Esophagus squamous epithelium (tissue), 5 donors: Measurements from ENCODE around the gene DACT3. TPM values are rescaled to one million over a fixed set of nuclear protein-coding genes. Genes with fewer than 3 reads are reported as not detected.

Experiments
- DNase-seq: peaks from one replicate; lab custom pipeline; 2025; lab: John Stamatoyannopoulos, UW
- H3K27ac ChIP-seq, 4 donors: fragments of 200-600 bp; sonication (generic); one replicate each; pipeline ENCODE4 v1.5.1; 2016 to 2019; ENCODE audit warnings: mild to moderate bottlenecking in 1 of 4
- H3K27me3 ChIP-seq, 4 donors: fragments of 200-600 bp; sonication (generic); 1 replicate in 3 of 4; 2 replicates in 1 of 4; pipeline versions ENCODE4 v1.5.1 to v1.6.0; 2017 to 2021; ENCODE audit warnings: antibody characterized with exemption in 1 of 4
- H3K36me3 ChIP-seq, 3 donors: fragments of 200-600 bp; sonication (generic); one replicate each; pipeline ENCODE4 v1.5.1; 2016 to 2019
- H3K4me1 ChIP-seq, 3 donors: fragments of 200-600 bp; sonication (generic); one replicate each; pipeline ENCODE4 v1.5.1; 2017 to 2019
- H3K4me3 ChIP-seq, 4 donors: fragments of 200-600 bp; sonication (generic); 1 replicate in 3 of 4; 2 replicates in 1 of 4; pipeline ENCODE4 v1.5.1; 2016 to 2019; ENCODE audit warnings: mild to moderate bottlenecking in 2 of 4, moderate library complexity in 1 of 4
- H3K9me3 ChIP-seq, 3 donors: fragments of 200-600 bp; sonication (generic); one replicate each; pipeline ENCODE4 v1.5.1; 2016 to 2019
- CTCF ChIP-seq, 6 experiments: fragments of 450-650 bp in 4 of 6; fragments of 200-600 bp in 2 of 6; sonication (generic) in 2 of 6; IDR thresholded peaks; one replicate each; pipeline ENCODE4 v1.5.1; 2016 to 2019; ENCODE audit warnings: antibody characterized with exemption in 6 of 6, mild to moderate bottlenecking in 4 of 6, moderate library complexity in 4 of 6
- POLR2A ChIP-seq, 4 donors: fragments of 450-650 bp; IDR thresholded peaks; one replicate each; pipeline ENCODE4 v1.6.1; 2017; ENCODE audit warnings: antibody characterized with exemption in 4 of 4, mild to moderate bottlenecking in 4 of 4, moderate library complexity in 3 of 4
- WGBS, 2 donors: methylation state at CpG; one replicate each; pipeline ENCODE4 v1.1.5; 2018; 5-methylcytosine and 5-hydroxymethylcytosine counted together
- intact Hi-C: fragments of 100-400 bp; cut with DNase I; formaldehyde crosslinking; loops from one replicate; pipeline ENCODE4 v1.15.0; 2022
- total RNA-seq, 4 donors: library from RNA; depleted of rRNA; stranded (reverse); fragments of >200 nt; gene quantifications; one replicate each; pipeline ENCODE4 v1.1.0, GENCODE V29; 2016
- donor health status: DM: yes; HTN: yes; CAD: no.

The DACT3 gene
- total RNA-seq, 4 donors from 2014 or later, result 0.22 to 5.7 (median 1.8) TPM

- Histone ChIP-seq H3K4me1 (peaks cover 6 to 57% (median 15%) of the 10 kb centered on the region in 3 donors), H3K27ac (peak overlapping the region in 1 of 4 donors; percentile 6), H3K4me3 (no peak overlapping the region), H3K27me3 (no peaks in the 10 kb centered on the region), H3K9me3 (no peaks in the 10 kb centered on the region), H3K36me3 (peaks cover 5 to 17% (median 8%) of the 10 kb centered on the region in 3 donors)
- intact Hi-C loops, result no loop called here
- 3 to 18% methylated on average over 8 to 10 of the region's 12 CpGs for WGBS, 2 donors
- DNase-seq, result no peak
- peak; percentile 83 to 90 (median 88) for TF ChIP-seq CTCF (IDR thresholded peaks at IDR 0.05)
- no peak for TF ChIP-seq POLR2A (IDR thresholded peaks at IDR 0.05)
These were observed 46.8 kb downstream of the DACT3 start for GRCh38 chr19:46614114-46614722.

GRCh38 chr19:46613525-46613924 lies 47.5 kb downstream of the DACT3 start:
- Histone ChIP-seq H3K9me3 (no peaks in the 10 kb centered on the region), H3K4me3 (no peak overlapping the region), H3K27ac (no peak overlapping the region), H3K36me3 (peaks cover 10 to 24% (median 14%) of the 10 kb centered on the region in 3 donors), H3K4me1 (peaks cover 6 to 50% (median 10%) of the 10 kb centered on the region in 3 donors), H3K27me3 (no peaks in the 10 kb centered on the region)
- TF ChIP-seq POLR2A (IDR thresholded peaks at IDR 0.05) (no peak), CTCF (IDR thresholded peaks at IDR 0.05) (no peak)
- DNase-seq, result no peak
- 65 to 86% methylated on average over 15 to 18 of the region's 22 CpGs for WGBS, 2 donors
- intact Hi-C loops, result no loop called here

GRCh38 chr19:46611776-46612175 lies 49.2 kb downstream of the DACT3 start:
- Histone ChIP-seq H3K36me3 (peaks cover 26 to 41% (median 31%) of the 10 kb centered on the region in 3 donors), H3K4me3 (no peak overlapping the region), H3K4me1 (peaks cover under 1 to 41% (median 4%) of the 10 kb centered on the region in 3 donors), H3K9me3 (no peaks in the 10 kb centered on the region), H3K27me3 (no peaks in the 10 kb centered on the region), H3K27ac (no peak overlapping the region)
- WGBS, 2 donors, result 36 to 50% methylated on average over 1 to 2 of the region's 6 CpGs
- intact Hi-C loops, result no loop called here
- no peak for TF ChIP-seq CTCF (IDR thresholded peaks at IDR 0.05)
- DNase-seq, result no peak

- peaks cover 0 to 44% (median 5%) of the 10 kb centered on the region in 3 donors for H3K4me1 ChIP-seq
- H3K27me3 ChIP-seq, result no peaks in the 10 kb centered on the region
- no peak overlapping the region for H3K4me3 ChIP-seq
- WGBS, 2 donors, result 47 to 56% methylated on average over 8 to 11 of the region's 17 CpGs
- H3K36me3 ChIP-seq, result peaks cover 32 to 48% (median 34%) of the 10 kb centered on the region in 3 donors
- intact Hi-C loops, result no loop called here
- no peaks in the 10 kb centered on the region for H3K9me3 ChIP-seq
- no peak for DNase-seq
- no peak for TF ChIP-seq POLR2A (IDR thresholded peaks at IDR 0.05)
- no peak for TF ChIP-seq CTCF (IDR thresholded peaks at IDR 0.05)
- H3K27ac ChIP-seq, result no peak overlapping the region
These were observed 49.9 kb downstream of the DACT3 start for GRCh38 chr19:46610851-46611770.

- intact Hi-C loops, result no loop called here
- H3K36me3 ChIP-seq, result peaks cover 39 to 55% (median 41%) of the 10 kb centered on the region in 3 donors
- WGBS, 2 donors, result 50 to 53% methylated on average over 5 of the region's 5 CpGs
- no peak for DNase-seq
- H3K4me1 ChIP-seq, result peaks cover 0 to 51% (median 9%) of the 10 kb centered on the region in 3 donors
- H3K9me3 ChIP-seq, result no peaks in the 10 kb centered on the region
- TF ChIP-seq CTCF (IDR thresholded peaks at IDR 0.05) (no peak), POLR2A (IDR thresholded peaks at IDR 0.05) (no peak)
- H3K27me3 ChIP-seq, result no peaks in the 10 kb centered on the region
- no peak overlapping the region for H3K27ac ChIP-seq
- no peak overlapping the region for H3K4me3 ChIP-seq
These were observed 50.6 kb downstream of the DACT3 start for GRCh38 chr19:46610413-46610775.
